Stimulated activated naive CD8-positive, alpha-beta T cell treated with anti-CD3 and anti-CD28 coated beads, Interleukin-15, amount 100 ng/mL, for 72 hours (primary cell): ENCODE measurements around the gene AIF1.

Experiments
- ATAC-seq: fragments of 150-1000 bp; cut with Tn5 transposase; 2 replicates; pipeline ENCODE4 v1.10.0; 2021; ENCODE audit warnings: mild to moderate bottlenecking, moderate library complexity
- DNase-seq, 2 donors: peaks; one replicate each; pipeline ENCODE4 v3.0.0; 2021 to 2022
- H3K27ac Mint-ChIP-seq, 2 donors: one replicate each; pipeline ENCODE4 v1.8.0; 2022; ENCODE audit warnings: mild to moderate bottlenecking in 2 of 2, mixed read lengths in 2 of 2, moderate library complexity in 2 of 2
- H3K27me3 Mint-ChIP-seq: one replicate; pipeline ENCODE4 v1.8.0; 2022; ENCODE audit warnings: mixed read lengths
- H3K4me1 Mint-ChIP-seq: one replicate; pipeline ENCODE4 v1.8.0; 2022; ENCODE audit warnings: mild to moderate bottlenecking, mixed read lengths
- H3K4me3 Mint-ChIP-seq, 2 donors: one replicate each; pipeline ENCODE4 v1.8.0; 2022; ENCODE audit warnings: mild to moderate bottlenecking in 2 of 2, mixed read lengths in 2 of 2, moderate library complexity in 1 of 2
- H3K9me3 Mint-ChIP-seq, 2 donors: one replicate each; pipeline ENCODE4 v1.8.0; 2022; ENCODE audit warnings: mixed read lengths in 2 of 2

The AIF1 gene

GRCh38 chr6:31578184-31579118, 36.6 kb upstream of the AIF1 start:
- Mint-ChIP-seq H3K27ac (peak overlapping the region in 1 of 2 donors; percentile 84), H3K27me3 (no peaks in the 10 kb centered on the region), H3K4me3 (peak overlapping the region; percentile 66 to 93), H3K9me3 (no peaks in the 10 kb centered on the region), H3K4me1 (peaks cover 82% of the 10 kb centered on the region)
- ATAC-seq (no peak), DNase-seq (no peak)

GRCh38 chr6:31579119-31579505, 35.9 kb upstream of the AIF1 start:
- peaks cover 76% of the 10 kb centered on the region for H3K4me1 Mint-ChIP-seq
- no peaks in the 10 kb centered on the region for H3K9me3 Mint-ChIP-seq
- DNase-seq = no peak
- no peaks in the 10 kb centered on the region for H3K27me3 Mint-ChIP-seq
- H3K4me3 Mint-ChIP-seq = peak overlapping the region; percentile 66 to 93
- peak overlapping the region in 1 of 2 donors; percentile 84 for H3K27ac Mint-ChIP-seq
- ATAC-seq = no peak

GRCh38 chr6:31579546-31580437, 35.2 kb upstream of the AIF1 start:
- ATAC-seq = peak; percentile 9
- peak in 1 of 2 donors; percentile 29 for DNase-seq
- Mint-ChIP-seq H3K9me3 (no peaks in the 10 kb centered on the region), H3K4me3 (peak overlapping the region; percentile 91 to 93), H3K27me3 (no peaks in the 10 kb centered on the region), H3K4me1 (peaks cover 69% of the 10 kb centered on the region), H3K27ac (peak overlapping the region; percentile 93)

- H3K9me3 Mint-ChIP-seq = no peaks in the 10 kb centered on the region
- no peaks in the 10 kb centered on the region for H3K27me3 Mint-ChIP-seq
- ATAC-seq (peak; percentile 5), DNase-seq (no peak)
- peak overlapping the region; percentile 91 to 93 for H3K4me3 Mint-ChIP-seq
- peak overlapping the region; percentile 93 for H3K27ac Mint-ChIP-seq
- H3K4me1 Mint-ChIP-seq = peaks cover 66% of the 10 kb centered on the region
These were observed 34.6 kb upstream of the AIF1 start for GRCh38 chr6:31580438-31580740.

GRCh38 chr6:31580807-31581433, 34.1 kb upstream of the AIF1 start:
- H3K9me3 Mint-ChIP-seq = no peaks in the 10 kb centered on the region
- H3K4me3 Mint-ChIP-seq = peak overlapping the region; percentile 91 to 93
- peaks cover 66% of the 10 kb centered on the region for H3K4me1 Mint-ChIP-seq
- no peaks in the 10 kb centered on the region for H3K27me3 Mint-ChIP-seq
- DNase-seq (peak; percentile 90 to 92), ATAC-seq (peak; percentile 87)
- H3K27ac Mint-ChIP-seq = peak overlapping the region; percentile 93 to 96

DNA sequence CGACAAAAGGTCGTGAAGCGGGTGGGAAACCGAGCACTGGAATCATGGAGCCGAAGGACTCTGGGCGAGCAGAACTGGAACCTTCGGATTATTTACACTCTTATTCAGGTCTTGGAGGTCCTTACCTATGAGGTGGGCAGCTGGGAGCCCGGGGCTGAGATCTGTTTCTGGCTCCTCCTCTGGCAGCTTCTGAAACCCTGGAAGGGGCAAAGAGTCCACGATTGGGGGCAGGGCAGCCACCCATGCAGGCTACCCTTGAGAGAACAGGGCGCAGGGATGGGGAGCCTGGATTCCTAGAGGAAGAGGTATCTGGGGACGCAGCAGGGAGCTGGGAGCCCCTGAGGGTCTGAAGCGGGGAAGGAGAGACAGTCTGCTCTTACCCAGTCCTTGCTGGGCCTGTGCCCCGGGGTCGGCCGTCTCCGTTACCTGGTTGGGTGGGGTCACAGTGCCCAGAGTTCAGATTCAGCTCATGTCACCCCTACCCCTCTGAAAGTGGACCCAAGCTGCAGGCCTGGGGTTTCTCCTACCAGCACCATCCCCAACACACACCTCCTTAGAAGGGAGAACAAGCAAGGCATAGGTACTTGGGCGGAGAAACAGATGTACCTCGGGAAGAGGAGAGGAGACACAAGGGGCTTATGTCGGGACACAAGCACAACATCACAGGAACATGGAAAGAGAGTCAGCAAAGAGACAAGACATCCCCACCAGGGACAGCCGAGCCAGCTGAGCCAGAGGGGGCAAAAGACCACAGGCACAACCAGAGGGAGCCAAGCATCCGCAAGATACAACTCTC, 33.4 kb upstream of the AIF1 start:
- no peaks in the 10 kb centered on the region for H3K9me3 Mint-ChIP-seq
- ATAC-seq (no peak), DNase-seq (no peak)
- no peaks in the 10 kb centered on the region for H3K27me3 Mint-ChIP-seq
- peak overlapping the region; percentile 91 to 93 for H3K4me3 Mint-ChIP-seq
- H3K27ac Mint-ChIP-seq = peak overlapping the region; percentile 93 to 96
- H3K4me1 Mint-ChIP-seq = peaks cover 66% of the 10 kb centered on the region

DNA sequence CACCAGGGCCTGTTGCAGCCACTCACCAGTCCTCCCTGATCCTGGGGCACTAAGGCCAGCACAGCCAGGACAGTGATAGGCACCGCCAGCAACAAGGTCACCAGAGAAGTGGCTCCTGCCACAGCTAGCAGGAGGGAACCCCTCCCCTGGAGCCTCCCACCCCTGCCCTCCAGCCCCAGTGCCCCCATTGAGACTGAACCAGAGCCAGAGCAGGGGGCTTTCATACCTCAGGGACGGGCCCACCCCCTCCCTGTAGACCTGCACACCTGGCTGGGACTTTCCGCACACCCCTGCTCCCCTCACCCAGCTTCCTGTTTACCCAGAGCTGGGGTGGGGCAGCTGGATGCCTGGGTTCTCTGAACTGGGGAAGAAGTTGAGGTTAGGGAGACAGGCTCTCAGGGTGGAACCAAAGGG, 32.8 kb upstream of the AIF1 start, which contains the start of gene LTB:
LTB (minus strand) TSS at position 195 of the 414 bp plus-strand sequence; CDS start at position 188, 7 bp downstream.
- Mint-ChIP-seq H3K27me3 (no peaks in the 10 kb centered on the region), H3K9me3 (no peaks in the 10 kb centered on the region), H3K4me3 (peak within 1 kb of the TSS; percentile 91 to 93), H3K4me1 (peaks cover 66% of the 10 kb centered on the region), H3K27ac (peak within 1 kb of the TSS; percentile 93 to 96)
- DNase-seq (no peak), ATAC-seq (peak; percentile 16)

DNA sequence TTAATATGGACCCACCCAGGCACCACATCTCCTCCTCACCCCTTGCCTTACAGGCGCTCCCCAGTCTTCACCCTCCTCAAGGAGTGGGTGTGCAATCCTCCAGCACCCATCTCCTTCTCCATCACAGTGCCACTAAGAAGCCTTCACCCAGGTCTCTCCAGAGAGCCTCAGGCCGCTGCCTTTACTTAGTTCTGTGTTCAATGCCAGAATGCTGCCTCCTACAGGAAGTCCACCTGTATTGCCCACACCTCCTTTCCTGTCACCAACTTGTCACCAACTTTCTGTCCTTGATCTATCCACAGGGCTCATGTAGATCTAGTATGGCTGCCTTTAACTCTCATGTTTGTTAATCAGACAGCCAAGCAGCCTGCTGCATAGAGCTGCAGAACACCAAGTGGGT, 29.5 kb upstream of the AIF1 start:
- Mint-ChIP-seq H3K4me1 (peaks cover 65% of the 10 kb centered on the region), H3K9me3 (no peaks in the 10 kb centered on the region), H3K27ac (peak overlapping the region; percentile 51 to 92), H3K4me3 (peak overlapping the region; percentile 82 to 88), H3K27me3 (no peaks in the 10 kb centered on the region)
- ATAC-seq (peak; percentile 39), DNase-seq (peak; percentile 54 to 62)

DNA sequence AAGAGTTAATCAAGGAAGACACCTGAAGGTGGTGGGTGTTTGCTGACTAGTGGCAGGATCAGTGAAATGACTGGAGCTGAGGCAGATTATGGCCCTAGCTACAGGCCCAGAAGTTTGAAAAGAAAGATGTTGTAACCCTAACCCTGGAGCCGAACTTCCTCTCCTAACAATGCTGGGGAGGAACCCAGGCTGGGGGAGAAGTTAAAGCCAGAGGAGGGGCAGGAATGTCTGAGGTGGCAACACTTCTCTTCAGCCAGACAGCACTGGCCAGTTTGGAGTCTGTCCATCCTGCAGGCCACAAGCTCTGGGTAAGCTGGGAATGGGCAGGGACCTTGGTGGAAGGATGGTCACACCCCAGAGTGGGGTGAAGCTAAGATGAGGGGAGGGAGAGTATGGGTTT, 29.0 kb upstream of the AIF1 start, which contains the start of gene LST1:
LST1 (plus strand) TSS at position 270 of the 400 bp plus-strand sequence. CDS start 1,023 bp downstream, outside the sequence.
- Mint-ChIP-seq H3K9me3 (no peaks in the 10 kb centered on the region), H3K4me1 (peaks cover 63% of the 10 kb centered on the region), H3K27me3 (no peaks in the 10 kb centered on the region), H3K27ac (peak within 1 kb of the TSS; percentile 89 to 92), H3K4me3 (peak within 1 kb of the TSS; percentile 82 to 88)
- ATAC-seq (no peak), DNase-seq (no peak)

GRCh38 chr6:31586599-31587281, 28.3 kb upstream of the AIF1 start:
- Mint-ChIP-seq H3K27ac (peak overlapping the region; percentile 89 to 92), H3K27me3 (no peaks in the 10 kb centered on the region), H3K9me3 (no peaks in the 10 kb centered on the region), H3K4me3 (peak overlapping the region; percentile 82 to 88), H3K4me1 (peaks cover 63% of the 10 kb centered on the region)
- ATAC-seq (peak; percentile 58), DNase-seq (peak in 1 of 2 donors; percentile 30)

DNA sequence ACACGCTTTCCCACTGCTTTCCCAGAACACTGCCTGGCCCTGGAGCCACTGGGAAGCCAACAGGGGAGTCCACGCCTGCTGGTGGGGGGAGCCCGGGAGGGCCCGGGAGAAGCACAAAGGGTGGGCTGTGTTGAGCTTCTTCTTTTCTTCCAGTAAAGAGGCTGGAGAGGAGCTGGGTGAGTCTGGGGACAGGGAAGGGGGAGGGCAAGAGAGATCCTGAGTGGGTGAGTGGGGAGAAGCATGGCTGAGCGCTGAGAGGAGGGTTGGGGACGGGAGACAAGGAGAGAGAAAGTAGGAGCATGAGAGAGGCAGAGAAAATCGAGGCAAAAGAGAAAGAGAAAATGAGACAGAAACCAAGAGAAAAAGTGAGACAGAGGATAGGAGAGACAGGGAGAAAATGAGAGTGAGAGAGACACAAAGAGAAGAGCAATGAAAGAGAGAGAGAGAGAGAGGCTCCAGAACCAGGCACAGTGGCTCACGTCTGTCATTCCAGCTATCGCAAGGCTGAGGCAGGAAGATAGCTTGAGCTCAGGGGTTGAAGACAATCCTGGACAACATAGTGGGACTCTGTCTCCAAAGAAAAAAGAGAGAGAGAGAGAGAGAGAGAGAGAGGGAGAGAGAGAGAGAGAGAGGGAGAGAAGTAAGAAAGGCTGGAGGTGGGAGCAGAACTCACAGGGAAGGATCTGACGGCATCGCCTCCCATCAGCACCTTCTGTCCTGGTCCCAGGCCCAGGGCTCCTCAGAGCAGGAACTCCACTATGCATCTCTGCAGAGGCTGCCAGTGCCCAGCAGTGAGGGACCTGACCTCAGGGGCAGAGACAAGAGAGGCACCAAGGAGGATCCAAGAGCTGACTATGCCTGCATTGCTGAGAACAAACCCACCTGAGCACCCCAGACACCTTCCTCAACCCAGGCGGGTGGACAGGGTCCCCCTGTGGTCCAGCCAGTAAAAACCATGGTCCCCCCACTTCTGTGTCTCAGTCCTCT, 26.9 kb upstream of the AIF1 start:
- ATAC-seq (no peak), DNase-seq (no peak)
- H3K27me3 Mint-ChIP-seq = no peaks in the 10 kb centered on the region
- peak overlapping the region; percentile 82 to 88 for H3K4me3 Mint-ChIP-seq
- peaks cover 66% of the 10 kb centered on the region for H3K4me1 Mint-ChIP-seq
- H3K27ac Mint-ChIP-seq = peak overlapping the region; percentile 79 to 93
- H3K9me3 Mint-ChIP-seq = no peaks in the 10 kb centered on the region

DNA sequence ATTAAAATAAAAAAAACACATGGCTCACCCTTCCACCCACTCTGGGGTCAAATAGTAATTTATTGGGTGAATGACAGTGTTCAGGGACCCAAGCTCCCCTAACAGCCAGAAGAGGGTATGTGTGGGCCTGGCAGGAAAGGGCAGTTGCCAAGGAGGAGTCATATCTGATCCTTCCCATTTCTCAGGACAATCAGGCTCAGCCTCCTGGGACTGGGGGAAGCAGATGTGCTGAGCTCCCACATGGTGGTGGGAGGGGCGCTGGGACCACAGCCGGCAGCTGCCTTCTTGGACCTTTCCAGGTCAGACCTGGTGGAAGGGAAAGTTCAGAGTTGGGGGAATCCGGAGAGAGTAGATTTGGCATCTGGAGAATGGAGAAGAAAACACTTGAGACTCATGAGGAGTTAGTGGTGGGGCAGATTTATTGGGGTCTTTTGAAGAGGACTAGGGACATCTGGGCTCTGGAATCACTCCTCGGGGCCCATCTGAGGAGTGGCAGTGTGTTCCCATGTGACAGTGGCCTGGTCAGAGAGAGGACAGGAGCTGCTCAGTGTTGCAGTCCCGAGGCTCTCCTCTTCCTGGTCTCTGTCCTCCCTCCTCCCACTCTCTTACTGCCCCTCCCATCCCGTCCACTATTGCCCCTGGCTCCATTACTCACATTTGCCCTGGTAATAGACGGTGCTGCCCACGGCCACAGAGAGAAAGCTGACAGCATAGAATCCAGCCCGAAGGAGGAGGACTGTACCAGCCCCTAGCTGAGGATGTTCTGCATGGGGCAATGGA, 26.0 kb upstream of the AIF1 start:
- ATAC-seq = no peak
- no peak for DNase-seq
- H3K4me3 Mint-ChIP-seq = peak overlapping the region in 1 of 2 donors; percentile 56

More for the DNA sequence above, 26.0 kb upstream of the AIF1 start:
- H3K27ac Mint-ChIP-seq = peak overlapping the region in 1 of 2 donors; percentile 46
- H3K27me3 Mint-ChIP-seq = no peaks in the 10 kb centered on the region
- H3K4me1 Mint-ChIP-seq = peaks cover 72% of the 10 kb centered on the region
- no peaks in the 10 kb centered on the region for H3K9me3 Mint-ChIP-seq
